HepG2 (cell line): Measurements from ENCODE around the gene TMEM45A. TPM values are rescaled to one million over a fixed set of nuclear protein-coding genes. Genes with fewer than 3 reads are reported as not detected.

Experiments
- ETV5 ChIP-seq: IDR thresholded peaks from 2 replicates; pipeline ENCODE4 v1.6.1; 2018; ENCODE audit warnings: missing biosample characterization, missing genetic modification reagents, inconsistent platforms, borderline replicate concordance
- GABPB1 ChIP-seq: IDR thresholded peaks from 2 replicates; pipeline ENCODE4 v1.6.1; 2016; ENCODE audit warnings: mild to moderate bottlenecking, missing genetic modification reagents, moderate library complexity, missing compliant biosample characterization
- HNF4A ChIP-seq: sonication (generic); formaldehyde crosslinking; IDR thresholded peaks from 2 replicates; pipeline ENCODE4 v1.4.0; 2020; ENCODE audit warnings: missing genetic modification reagents
- KAT7 ChIP-seq: IDR thresholded peaks from 2 replicates; pipeline ENCODE4 v1.6.1; 2018; ENCODE audit warnings: borderline replicate concordance, missing compliant biosample characterization
- NFE2L2 ChIP-seq: fragments of 150-350 bp; IDR thresholded peaks from 2 replicates; pipeline ENCODE4 v1.6.1; 2014; ENCODE audit warnings: low read length
- PAWR ChIP-seq: sonication (generic); formaldehyde crosslinking; IDR thresholded peaks from 2 replicates; pipeline ENCODE4 v1.4.0; 2020; ENCODE audit warnings: missing genetic modification reagents, mild to moderate bottlenecking, borderline replicate concordance
- PTBP1 ChIP-seq: fragments of 200-400 bp; formaldehyde crosslinking; IDR thresholded peaks from 2 replicates; pipeline ENCODE4 v1.6.1; 2018; ENCODE audit warnings: low read length, low read depth; ENCODE audit not compliant: poor library complexity, severe bottlenecking
- SIN3A ChIP-seq: IDR thresholded peaks from 2 replicates; pipeline ENCODE4 v1.6.1; 2011; ENCODE audit warnings: low read depth, mild to moderate bottlenecking, control low read depth, low read length, borderline replicate concordance
- TCF7L2 ChIP-seq: IDR thresholded peaks from 2 replicates; pipeline ENCODE4 v1.6.1; 2011; ENCODE audit warnings: mild to moderate bottlenecking, low read depth, low read length, moderate library complexity
- TMF1 ChIP-seq: sonication (generic); formaldehyde crosslinking; IDR thresholded peaks from 2 replicates; pipeline ENCODE4 v1.8.1; 2022; ENCODE audit warnings: low read depth, missing genetic modification reagents
- YEATS4 ChIP-seq: sonication (generic); formaldehyde crosslinking; IDR thresholded peaks from 2 replicates; pipeline ENCODE4 v1.4.0; 2020; ENCODE audit warnings: missing genetic modification reagents, borderline replicate concordance
- ZNF501 ChIP-seq: sonication (generic); formaldehyde crosslinking; IDR thresholded peaks from 2 replicates; pipeline ENCODE4 v1.5.1; 2020; ENCODE audit warnings: mild to moderate bottlenecking, moderate library complexity, missing genetic modification reagents
- ZNF7 ChIP-seq: IDR thresholded peaks from 2 replicates; pipeline ENCODE4 v1.6.1; 2016; ENCODE audit warnings: missing biosample characterization, missing genetic modification reagents
- ZNF891 ChIP-seq: sonication (generic); formaldehyde crosslinking; IDR thresholded peaks from 2 replicates; pipeline ENCODE4 v1.5.0; 2020; ENCODE audit warnings: mild to moderate bottlenecking, missing genetic modification reagents
- polyA plus RNA-seq, 8 experiments: library from polyadenylated mRNA; depleted of rRNA in 3 of 8; stranded (reverse) in 7 of 8; unstranded in 1 of 8; fragments of >200 nt; fragmentation: Illumina TruSeq in 4 of 8; extraction: Trizol in 4 of 8; gene quantifications; 2 replicates each; pipeline versions ENCODE4 v1.2.1 to v1.2.3, GENCODE V29; 2011 to 2016; ENCODE audit warnings: low read depth in 4 of 8, missing spikeins in 1 of 8, mixed read lengths in 1 of 8; ENCODE audit not compliant: insufficient read depth in 1 of 8
- total RNA-seq, 5 experiments: library from RNA; depleted of rRNA; stranded (reverse); fragments of >200 nt; fragmentation: Illumina TruSeq; extraction: Trizol; gene quantifications; 2 replicates each; pipeline ENCODE4 v1.2.3, GENCODE V29; 2016; ENCODE audit warnings: low read depth in 1 of 5
- TF ChIP-seq, protein P1 (sequence below): sonication (generic); formaldehyde crosslinking; IDR thresholded peaks from 2 replicates; pipeline ENCODE4 v1.5.1; 2020; ENCODE audit warnings: missing genetic modification reagents, mild to moderate bottlenecking, borderline replicate concordance
- TF ChIP-seq, protein P2 (sequence below): sonication (generic); formaldehyde crosslinking; IDR thresholded peaks from 2 replicates; pipeline ENCODE4 v1.4.0; 2020; ENCODE audit warnings: missing genetic modification reagents
- TF ChIP-seq, protein P3 (sequence below): sonication (generic); formaldehyde crosslinking; conservative IDR thresholded peaks from 2 replicates; pipeline ENCODE4 v1.8.0; 2022; ENCODE audit warnings: missing genetic modification reagents
- TF ChIP-seq, protein P4 (sequence below): sonication (generic); formaldehyde crosslinking; IDR thresholded peaks from 2 replicates; pipeline ENCODE4 v1.8.1; 2022; ENCODE audit warnings: low read depth, mild to moderate bottlenecking, missing genetic modification reagents
- TF ChIP-seq, protein P5 (sequence below): sonication (generic); formaldehyde crosslinking; IDR thresholded peaks from 2 replicates; pipeline ENCODE4 v1.4.0; 2020; ENCODE audit warnings: missing genetic modification reagents; ENCODE audit errors: not compliant biosample characterization
- TF ChIP-seq, protein P6 (sequence below): sonication (generic); formaldehyde crosslinking; IDR thresholded peaks from 2 replicates; pipeline ENCODE4 v1.8.1; 2023; ENCODE audit warnings: mild to moderate bottlenecking, missing genetic modification reagents, borderline replicate concordance

TMEM45A gene
- total and polyA plus RNA-seq, 2 of the 13 experiments (the other 11 are each of a cell fraction or from before 2014, with no cell fraction given), result 14.8 to 38.5 TPM

DNA sequence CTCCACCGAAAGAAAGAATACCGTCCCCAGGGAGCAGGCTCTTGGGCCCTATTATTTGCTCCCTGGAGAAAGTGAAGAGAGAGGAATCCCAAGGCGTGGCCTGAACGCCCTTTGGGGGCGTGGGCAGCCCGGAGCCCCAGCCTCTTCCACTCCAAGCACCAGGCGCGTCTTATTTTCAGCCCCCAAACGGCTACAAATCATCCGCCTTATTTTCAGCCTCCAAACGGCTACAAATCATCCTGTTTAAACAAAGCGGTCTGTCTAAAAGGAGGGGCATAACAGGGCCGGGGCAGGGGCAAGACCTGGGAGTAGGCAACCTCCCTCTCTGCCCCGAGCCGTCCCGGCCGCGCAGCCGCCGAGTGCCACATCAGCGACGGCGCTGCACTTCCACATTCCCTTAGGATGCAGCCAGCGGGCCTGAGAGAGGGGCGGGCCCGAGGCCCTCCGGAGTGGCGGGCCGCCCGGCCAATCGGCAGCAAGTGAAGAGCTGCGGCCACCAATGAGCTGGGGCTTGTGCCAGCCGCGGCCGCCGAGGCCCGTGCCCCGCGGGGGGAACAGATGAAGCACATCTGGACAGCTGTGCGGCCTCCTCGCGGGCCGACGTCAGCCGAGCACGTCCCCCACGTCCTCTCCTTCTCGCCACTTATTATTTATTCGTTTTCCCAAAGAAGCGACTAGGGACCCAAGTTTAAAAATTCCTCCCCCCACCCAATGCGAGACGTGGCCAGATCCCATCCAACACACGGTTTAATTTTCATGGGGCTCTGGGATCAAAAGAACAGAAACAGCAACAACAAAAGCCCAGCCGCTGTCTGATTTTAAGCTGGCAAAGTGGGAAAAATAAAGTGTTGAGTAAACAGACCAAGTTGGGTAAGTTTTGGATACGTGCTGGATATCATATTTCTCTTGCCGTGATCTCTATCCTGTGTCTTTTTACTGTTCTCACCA lies at the start of gene TMEM45A (continued):
- TF ChIP-seq, protein P1, sequence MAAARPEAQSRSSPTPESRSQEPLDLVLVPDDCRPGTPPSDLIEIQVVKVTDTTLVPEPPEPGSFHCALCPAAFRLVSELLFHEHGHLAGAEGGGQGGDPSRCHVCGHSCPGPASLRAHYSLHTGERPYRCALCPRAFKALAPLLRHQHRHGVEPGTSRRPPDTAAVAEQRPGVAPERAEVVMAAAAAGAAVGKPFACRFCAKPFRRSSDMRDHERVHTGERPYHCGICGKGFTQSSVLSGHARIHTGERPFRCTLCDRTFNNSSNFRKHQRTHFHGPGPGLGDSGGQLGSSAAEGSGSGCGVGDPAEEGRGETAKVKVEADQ (CRISPR knock-in tag), result no peak
- TF ChIP-seq YEATS4 (CRISPR knock-in tag), result peak; percentile 96; the same call in 1 of the 2 replicates
- no peak for TF ChIP-seq PAWR (CRISPR knock-in tag)
- peak; percentile 88; the same call in 1 of the 2 replicates for TF ChIP-seq ZNF891 (CRISPR knock-in tag)
- TF ChIP-seq ZNF501, result peak; percentile 79; the same call in 1 of the 2 replicates
- TF ChIP-seq, protein P2, sequence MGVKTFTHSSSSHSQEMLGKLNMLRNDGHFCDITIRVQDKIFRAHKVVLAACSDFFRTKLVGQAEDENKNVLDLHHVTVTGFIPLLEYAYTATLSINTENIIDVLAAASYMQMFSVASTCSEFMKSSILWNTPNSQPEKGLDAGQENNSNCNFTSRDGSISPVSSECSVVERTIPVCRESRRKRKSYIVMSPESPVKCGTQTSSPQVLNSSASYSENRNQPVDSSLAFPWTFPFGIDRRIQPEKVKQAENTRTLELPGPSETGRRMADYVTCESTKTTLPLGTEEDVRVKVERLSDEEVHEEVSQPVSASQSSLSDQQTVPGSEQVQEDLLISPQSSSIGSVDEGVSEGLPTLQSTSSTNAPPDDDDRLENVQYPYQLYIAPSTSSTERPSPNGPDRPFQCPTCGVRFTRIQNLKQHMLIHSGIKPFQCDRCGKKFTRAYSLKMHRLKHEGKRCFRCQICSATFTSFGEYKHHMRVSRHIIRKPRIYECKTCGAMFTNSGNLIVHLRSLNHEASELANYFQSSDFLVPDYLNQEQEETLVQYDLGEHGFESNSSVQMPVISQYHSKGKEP (CRISPR knock-in tag), result peak; percentile 34; the same call in 1 of the 2 replicates
- TF ChIP-seq ETV5 (CRISPR knock-in tag), result peak; percentile 57; the same call in 1 of the 2 replicates
- TF ChIP-seq, protein P3, sequence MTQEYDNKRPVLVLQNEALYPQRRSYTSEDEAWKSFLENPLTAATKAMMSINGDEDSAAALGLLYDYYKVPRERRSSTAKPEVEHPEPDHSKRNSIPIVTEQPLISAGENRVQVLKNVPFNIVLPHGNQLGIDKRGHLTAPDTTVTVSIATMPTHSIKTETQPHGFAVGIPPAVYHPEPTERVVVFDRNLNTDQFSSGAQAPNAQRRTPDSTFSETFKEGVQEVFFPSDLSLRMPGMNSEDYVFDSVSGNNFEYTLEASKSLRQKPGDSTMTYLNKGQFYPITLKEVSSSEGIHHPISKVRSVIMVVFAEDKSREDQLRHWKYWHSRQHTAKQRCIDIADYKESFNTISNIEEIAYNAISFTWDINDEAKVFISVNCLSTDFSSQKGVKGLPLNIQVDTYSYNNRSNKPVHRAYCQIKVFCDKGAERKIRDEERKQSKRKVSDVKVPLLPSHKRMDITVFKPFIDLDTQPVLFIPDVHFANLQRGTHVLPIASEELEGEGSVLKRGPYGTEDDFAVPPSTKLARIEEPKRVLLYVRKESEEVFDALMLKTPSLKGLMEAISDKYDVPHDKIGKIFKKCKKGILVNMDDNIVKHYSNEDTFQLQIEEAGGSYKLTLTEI (CRISPR knock-in tag), result no peak
- TF ChIP-seq TMF1 (CRISPR knock-in tag), result peak; percentile 69; the same call in 1 of the 2 replicates
- peak; percentile 62; the same call in 1 of the 2 replicates for TF ChIP-seq KAT7
- peak; percentile 18; the same call in 1 of the 2 replicates for TF ChIP-seq HNF4A
- peak; percentile 83 for TF ChIP-seq GABPB1 (CRISPR knock-in tag)
- no peak for TF ChIP-seq ZNF7
- TF ChIP-seq, protein P4, sequence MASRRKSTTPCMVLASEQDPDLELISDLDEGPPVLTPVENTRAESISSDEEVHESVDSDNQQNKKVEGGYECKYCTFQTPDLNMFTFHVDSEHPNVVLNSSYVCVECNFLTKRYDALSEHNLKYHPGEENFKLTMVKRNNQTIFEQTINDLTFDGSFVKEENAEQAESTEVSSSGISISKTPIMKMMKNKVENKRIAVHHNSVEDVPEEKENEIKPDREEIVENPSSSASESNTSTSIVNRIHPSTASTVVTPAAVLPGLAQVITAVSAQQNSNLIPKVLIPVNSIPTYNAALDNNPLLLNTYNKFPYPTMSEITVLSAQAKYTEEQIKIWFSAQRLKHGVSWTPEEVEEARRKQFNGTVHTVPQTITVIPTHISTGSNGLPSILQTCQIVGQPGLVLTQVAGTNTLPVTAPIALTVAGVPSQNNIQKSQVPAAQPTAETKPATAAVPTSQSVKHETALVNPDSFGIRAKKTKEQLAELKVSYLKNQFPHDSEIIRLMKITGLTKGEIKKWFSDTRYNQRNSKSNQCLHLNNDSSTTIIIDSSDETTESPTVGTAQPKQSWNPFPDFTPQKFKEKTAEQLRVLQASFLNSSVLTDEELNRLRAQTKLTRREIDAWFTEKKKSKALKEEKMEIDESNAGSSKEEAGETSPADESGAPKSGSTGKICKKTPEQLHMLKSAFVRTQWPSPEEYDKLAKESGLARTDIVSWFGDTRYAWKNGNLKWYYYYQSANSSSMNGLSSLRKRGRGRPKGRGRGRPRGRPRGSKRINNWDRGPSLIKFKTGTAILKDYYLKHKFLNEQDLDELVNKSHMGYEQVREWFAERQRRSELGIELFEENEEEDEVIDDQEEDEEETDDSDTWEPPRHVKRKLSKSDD (CRISPR knock-in tag), result no peak
- TF ChIP-seq, protein P5, sequence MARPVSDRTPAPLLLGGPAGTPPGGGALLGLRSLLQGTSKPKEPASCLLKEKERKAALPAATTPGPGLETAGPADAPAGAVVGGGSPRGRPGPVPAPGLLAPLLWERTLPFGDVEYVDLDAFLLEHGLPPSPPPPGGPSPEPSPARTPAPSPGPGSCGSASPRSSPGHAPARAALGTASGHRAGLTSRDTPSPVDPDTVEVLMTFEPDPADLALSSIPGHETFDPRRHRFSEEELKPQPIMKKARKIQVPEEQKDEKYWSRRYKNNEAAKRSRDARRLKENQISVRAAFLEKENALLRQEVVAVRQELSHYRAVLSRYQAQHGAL, result peak; percentile 90
- TF ChIP-seq, protein P6, sequence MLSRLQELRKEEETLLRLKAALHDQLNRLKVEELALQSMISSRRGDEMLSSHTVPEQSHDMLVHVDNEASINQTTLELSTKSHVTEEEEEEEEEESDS (CRISPR knock-in tag), result no peak
- TF ChIP-seq PTBP1, result no peak
- TF ChIP-seq NFE2L2, result no peak
- no peak for TF ChIP-seq TCF7L2
- peak; percentile 11; the same call in 1 of the 2 replicates for TF ChIP-seq SIN3A
